OCI-LY1 (cell line): ENCODE results near the gene TXNDC15.

Experiments
- CTCF ChIP-seq: fragments of 200-600 bp; sonication (generic), shearing (Covaris generic); IDR thresholded peaks from 2 replicates; pipeline ENCODE4 v1.5.1; 2017; ENCODE audit warnings: mild to moderate bottlenecking, antibody characterized with exemption, low read length, moderate library complexity, mixed read lengths
- EZH2 ChIP-seq: fragments of 200-600 bp; sonication (generic), shearing (Covaris generic); IDR thresholded peaks from 2 replicates; pipeline ENCODE4 v1.8.0; 2017; ENCODE audit warnings: borderline replicate concordance, mixed run types, mild to moderate bottlenecking, antibody characterized with exemption, low read length, moderate library complexity, mixed read lengths

GRCh38 chr5:134939500-134939899, 65.3 kb downstream of the TXNDC15 start:
- TF ChIP-seq CTCF = no peak
- TF ChIP-seq EZH2 = no peak
